GM12872 (cell line): ENCODE data around the gene PTGR3.

Experiments used
- TF ChIP-seq, protein P1 (sequence below): IDR thresholded peaks from 3 replicates; pipeline ENCODE4 v1.5.1; 2011; ENCODE audit warnings: low read depth, mild to moderate bottlenecking, low read length, moderate library complexity; ENCODE audit not compliant: insufficient read depth

Gene PTGR3

DNA sequence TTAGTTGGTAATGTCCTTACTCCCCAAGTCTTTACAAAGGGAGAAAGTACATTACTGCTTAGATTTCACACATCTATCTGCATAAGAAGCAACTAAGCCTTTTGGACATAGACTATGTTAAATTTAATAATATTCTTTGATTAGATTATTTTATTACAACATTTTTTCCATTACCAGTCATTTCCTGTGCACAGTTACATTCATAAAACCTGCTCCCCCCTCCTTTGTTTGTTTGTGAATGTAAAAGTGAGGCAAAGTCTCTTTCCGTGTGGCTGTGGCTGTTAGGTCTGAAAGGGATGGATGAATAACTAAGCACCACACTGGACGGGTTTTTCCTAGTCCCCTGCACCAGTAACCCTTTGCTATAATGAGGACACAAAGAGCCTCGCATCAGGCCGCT lies 9.6 kb downstream of the PTGR3 start:
- TF ChIP-seq, protein P1, sequence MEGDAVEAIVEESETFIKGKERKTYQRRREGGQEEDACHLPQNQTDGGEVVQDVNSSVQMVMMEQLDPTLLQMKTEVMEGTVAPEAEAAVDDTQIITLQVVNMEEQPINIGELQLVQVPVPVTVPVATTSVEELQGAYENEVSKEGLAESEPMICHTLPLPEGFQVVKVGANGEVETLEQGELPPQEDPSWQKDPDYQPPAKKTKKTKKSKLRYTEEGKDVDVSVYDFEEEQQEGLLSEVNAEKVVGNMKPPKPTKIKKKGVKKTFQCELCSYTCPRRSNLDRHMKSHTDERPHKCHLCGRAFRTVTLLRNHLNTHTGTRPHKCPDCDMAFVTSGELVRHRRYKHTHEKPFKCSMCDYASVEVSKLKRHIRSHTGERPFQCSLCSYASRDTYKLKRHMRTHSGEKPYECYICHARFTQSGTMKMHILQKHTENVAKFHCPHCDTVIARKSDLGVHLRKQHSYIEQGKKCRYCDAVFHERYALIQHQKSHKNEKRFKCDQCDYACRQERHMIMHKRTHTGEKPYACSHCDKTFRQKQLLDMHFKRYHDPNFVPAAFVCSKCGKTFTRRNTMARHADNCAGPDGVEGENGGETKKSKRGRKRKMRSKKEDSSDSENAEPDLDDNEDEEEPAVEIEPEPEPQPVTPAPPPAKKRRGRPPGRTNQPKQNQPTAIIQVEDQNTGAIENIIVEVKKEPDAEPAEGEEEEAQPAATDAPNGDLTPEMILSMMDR, result no peak

DNA sequence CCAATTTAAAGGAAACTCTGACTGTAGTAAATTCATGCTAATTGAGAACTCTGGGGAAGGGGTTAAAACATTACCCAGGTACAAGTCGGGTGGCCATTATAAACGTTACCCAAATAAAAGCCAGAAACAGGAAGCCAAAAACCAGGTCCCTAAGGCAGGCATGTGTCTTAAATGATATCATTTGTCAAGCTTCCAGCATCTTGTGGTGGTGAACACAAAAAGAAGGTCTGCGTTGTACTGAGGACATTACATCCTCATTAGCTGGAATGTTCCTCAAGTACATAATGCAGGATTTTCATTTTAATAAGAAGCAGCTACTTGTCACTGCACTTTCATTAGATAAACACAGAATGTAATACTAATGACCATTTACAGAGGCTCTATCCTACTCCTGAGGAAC lies 10.9 kb downstream of the PTGR3 start:
- TF ChIP-seq, protein P1, result no peak

DNA sequence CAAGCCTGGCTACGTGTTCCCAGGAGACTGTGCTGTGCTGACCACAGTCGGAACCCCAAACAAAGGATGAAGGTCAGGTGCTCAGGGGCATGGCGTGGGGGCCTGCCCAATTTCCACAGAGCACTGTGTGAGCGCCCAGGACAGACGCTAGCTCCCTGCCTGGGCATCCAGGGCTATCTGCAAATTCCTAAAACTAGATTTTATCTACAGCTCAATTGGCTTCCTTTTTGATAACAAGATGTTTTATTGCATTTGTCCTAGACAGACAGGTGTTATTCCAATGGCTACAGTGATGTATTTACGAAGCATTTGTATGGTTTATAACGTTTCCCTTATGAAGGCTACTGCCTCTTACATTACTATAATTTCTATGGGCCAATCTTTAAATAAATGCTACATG lies 16.0 kb downstream of the PTGR3 start:
- TF ChIP-seq, protein P1, result no peak

DNA sequence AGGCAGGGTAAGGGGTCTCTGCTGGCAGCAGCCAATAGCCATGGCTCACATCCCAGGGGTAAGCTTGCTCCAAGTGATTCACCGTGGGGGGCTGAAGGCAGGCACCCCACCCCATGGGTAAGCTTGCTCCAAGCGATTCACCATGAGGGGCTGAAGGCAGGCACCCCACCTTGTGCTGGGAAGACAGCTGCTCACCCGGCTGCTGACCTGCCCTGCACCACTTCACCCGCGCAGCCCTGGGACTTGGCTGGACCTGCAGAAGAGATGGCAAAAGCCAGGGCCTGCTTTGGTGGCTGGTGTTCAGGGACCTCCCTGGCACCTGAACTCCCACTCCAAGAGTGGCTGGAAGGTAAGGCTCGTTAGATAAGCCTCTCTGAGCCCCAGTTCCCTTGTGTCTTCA lies 19.2 kb downstream of the PTGR3 start:
- TF ChIP-seq, protein P1, result no peak

DNA sequence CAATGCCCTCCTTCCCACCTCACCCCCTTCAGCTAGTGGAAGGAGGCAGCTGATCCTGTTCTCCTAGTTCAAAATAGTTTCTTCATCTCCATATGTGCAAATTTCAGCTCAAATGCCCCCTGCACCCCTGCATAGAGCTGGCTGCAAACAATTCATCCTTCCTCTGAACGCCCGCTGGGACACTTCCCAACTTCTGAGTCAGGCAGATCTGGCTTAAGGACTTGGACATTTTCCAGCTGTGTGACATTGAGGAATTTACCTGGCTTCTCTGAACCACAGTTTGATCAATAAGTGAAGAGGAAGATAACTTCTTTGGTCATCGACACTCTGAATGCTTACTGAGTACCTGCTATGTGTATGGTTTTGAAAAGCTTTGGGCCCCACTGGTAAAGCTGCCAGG lies 23.5 kb downstream of the PTGR3 start:
- TF ChIP-seq, protein P1, result no peak

DNA sequence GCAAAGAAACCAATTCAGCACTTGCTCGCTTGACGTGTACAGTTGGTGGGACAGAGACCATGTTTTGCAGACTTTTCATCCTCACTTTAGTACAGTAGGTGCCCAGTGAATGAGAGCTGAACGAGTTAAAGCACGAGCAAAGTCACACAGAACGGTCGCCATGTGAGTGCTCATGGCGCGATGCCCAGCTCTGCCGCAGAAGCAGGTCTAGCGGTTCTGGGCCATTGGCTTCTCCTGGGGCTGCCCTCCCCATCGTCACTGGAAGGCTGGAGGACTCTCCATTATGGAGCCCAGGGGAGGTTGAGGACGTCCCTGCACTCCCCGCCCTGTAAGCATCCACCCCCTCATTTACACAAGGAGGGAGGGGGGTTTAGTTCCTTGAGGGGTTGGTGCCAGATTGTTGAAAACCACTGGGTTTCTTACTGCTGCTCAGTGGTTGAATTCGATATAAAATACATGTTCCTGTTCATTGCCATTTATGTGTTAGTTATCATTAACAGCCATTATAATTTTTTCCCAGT lies 24.9 kb downstream of the PTGR3 start:
- TF ChIP-seq, protein P1, result no peak

DNA sequence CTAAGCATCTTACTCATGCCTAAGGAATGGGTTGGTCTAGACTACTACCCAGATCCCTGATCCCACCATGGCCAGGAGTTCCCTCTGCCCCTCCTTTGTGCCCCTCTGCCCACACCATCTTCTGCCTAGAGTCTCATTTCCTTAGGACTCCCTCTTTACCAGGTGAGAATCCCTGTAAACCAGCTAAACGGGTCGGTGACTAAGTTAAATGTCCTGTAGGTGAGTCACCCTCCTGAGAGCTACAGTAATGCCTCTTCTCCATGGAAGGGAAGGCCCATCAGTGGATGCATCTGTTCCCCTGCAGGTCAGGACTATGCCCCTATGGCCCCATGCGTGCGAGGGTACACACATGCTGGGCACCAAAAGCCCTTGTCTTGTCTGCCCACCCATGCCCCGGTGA lies 25.4 kb downstream of the PTGR3 start:
- TF ChIP-seq, protein P1, result no peak
